ENCODE data around the gene PYURF.

- TF ChIP-seq, protein P1, sequence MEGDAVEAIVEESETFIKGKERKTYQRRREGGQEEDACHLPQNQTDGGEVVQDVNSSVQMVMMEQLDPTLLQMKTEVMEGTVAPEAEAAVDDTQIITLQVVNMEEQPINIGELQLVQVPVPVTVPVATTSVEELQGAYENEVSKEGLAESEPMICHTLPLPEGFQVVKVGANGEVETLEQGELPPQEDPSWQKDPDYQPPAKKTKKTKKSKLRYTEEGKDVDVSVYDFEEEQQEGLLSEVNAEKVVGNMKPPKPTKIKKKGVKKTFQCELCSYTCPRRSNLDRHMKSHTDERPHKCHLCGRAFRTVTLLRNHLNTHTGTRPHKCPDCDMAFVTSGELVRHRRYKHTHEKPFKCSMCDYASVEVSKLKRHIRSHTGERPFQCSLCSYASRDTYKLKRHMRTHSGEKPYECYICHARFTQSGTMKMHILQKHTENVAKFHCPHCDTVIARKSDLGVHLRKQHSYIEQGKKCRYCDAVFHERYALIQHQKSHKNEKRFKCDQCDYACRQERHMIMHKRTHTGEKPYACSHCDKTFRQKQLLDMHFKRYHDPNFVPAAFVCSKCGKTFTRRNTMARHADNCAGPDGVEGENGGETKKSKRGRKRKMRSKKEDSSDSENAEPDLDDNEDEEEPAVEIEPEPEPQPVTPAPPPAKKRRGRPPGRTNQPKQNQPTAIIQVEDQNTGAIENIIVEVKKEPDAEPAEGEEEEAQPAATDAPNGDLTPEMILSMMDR (IDR thresholded peaks at IDR 0.05), result no peak
- no peak for TF ChIP-seq POLR2A (IDR thresholded peaks at IDR 0.05)
Observed at GRCh38 chr4:88503344-88503743, 20.2 kb downstream of the PYURF start.
